CD4-positive, CD25-positive, alpha-beta regulatory T cell (primary cell): Measurements from ENCODE around the gene SHOC2. TPM values are rescaled to one million over a fixed set of nuclear protein-coding genes. Genes with fewer than 3 reads are reported as not detected.

ENCODE experiments used
- ATAC-seq, 2 donors: fragments of 150-1000 bp; cut with Tn5 transposase; one replicate each; pipeline ENCODE4 v1.10.0; 2021; ENCODE audit warnings: low read depth in 2 of 2, moderate number of reproducible peaks in 2 of 2, moderate library complexity in 1 of 2
- DNase-seq, 3 donors: peaks; one replicate each; pipeline versions ENCODE4 v3.0.0 to v3.0.0-alpha.2; 2012 to 2022; ENCODE audit warnings: mixed read lengths in 1 of 3
- H3K27ac ChIP-seq: one replicate; pipeline ENCODE4 v1.7.0; 2013; ENCODE audit warnings: mild to moderate bottlenecking, low read length; ENCODE audit not compliant: insufficient read depth, poor library complexity, severe bottlenecking
- H3K27me3 ChIP-seq: one replicate; pipeline ENCODE4 v1.7.0; 2013; ENCODE audit warnings: low read length; ENCODE audit not compliant: control insufficient read depth, insufficient read depth
- H3K36me3 ChIP-seq: one replicate; pipeline ENCODE4 v1.7.0; 2013; ENCODE audit warnings: mild to moderate bottlenecking, low read length, moderate library complexity; ENCODE audit not compliant: control insufficient read depth, insufficient read depth
- H3K4me1 ChIP-seq: 2 replicates; pipeline ENCODE4 v1.7.0; 2013; ENCODE audit warnings: mild to moderate bottlenecking, low read length; ENCODE audit not compliant: insufficient read depth, control insufficient read depth, poor library complexity, severe bottlenecking
- H3K4me3 ChIP-seq: one replicate; pipeline ENCODE4 v1.7.0; 2013; ENCODE audit warnings: low read depth, mild to moderate bottlenecking, low read length, moderate library complexity
- H3K9me3 ChIP-seq, 2 experiments: 1 replicate in 1 of 2; 2 replicates in 1 of 2; pipeline ENCODE4 v1.7.0; 2013; ENCODE audit warnings: low read length in 2 of 2, mild to moderate bottlenecking in 1 of 2, moderate library complexity in 1 of 2; ENCODE audit not compliant: control insufficient read depth in 2 of 2
- H3K27ac Mint-ChIP-seq, 3 donors: one replicate each; pipeline ENCODE4 v1.8.0; 2020 to 2022; ENCODE audit warnings: mild to moderate bottlenecking in 3 of 3, mixed read lengths in 3 of 3, moderate library complexity in 2 of 3
- H3K27me3 Mint-ChIP-seq: one replicate; pipeline ENCODE4 v1.8.0; 2022; ENCODE audit warnings: mild to moderate bottlenecking, mixed read lengths
- H3K36me3 Mint-ChIP-seq: one replicate; pipeline ENCODE4 v1.8.0; 2020; ENCODE audit warnings: mixed read lengths
- H3K4me1 Mint-ChIP-seq, 4 donors: one replicate each; pipeline ENCODE4 v1.8.0; 2020 to 2022; ENCODE audit warnings: mixed read lengths in 4 of 4, mild to moderate bottlenecking in 1 of 4
- H3K4me3 Mint-ChIP-seq, 4 donors: one replicate each; pipeline ENCODE4 v1.8.0; 2020 to 2022; ENCODE audit warnings: mild to moderate bottlenecking in 4 of 4, mixed read lengths in 4 of 4, moderate library complexity in 3 of 4
- H3K9me3 Mint-ChIP-seq, 7 donors: one replicate each; pipeline ENCODE4 v1.8.0; 2020 to 2022; ENCODE audit warnings: mixed read lengths in 7 of 7, mild to moderate bottlenecking in 3 of 7, moderate library complexity in 2 of 7
- polyA plus RNA-seq, 4 donors: library from polyadenylated mRNA; unstranded; fragments of 300-500 nt; fragmentation: Illumina TruSeq; gene quantifications; one replicate each; pipeline ENCODE4 v1.2.3, GENCODE V29; 2021
- total RNA-seq: library from RNA; stranded (reverse); gene quantifications from one replicate; pipeline ENCODE4 v1.2.3, GENCODE V29; 2022

The SHOC2 gene
- total and polyA plus RNA-seq, 5 donors from 2014 or later: 62.1 to 91.3 (median 64.6) TPM

GRCh38 chr10:110876000-110876399 lies 43.4 kb upstream of the SHOC2 start:
- Mint-ChIP-seq H3K27ac (no peak overlapping the region), H3K4me1 (peaks cover 30 to 68% (median 56%) of the 10 kb centered on the region in 4 donors), H3K4me3 (peak overlapping the region; percentile 7 to 58 (median 42)), H3K9me3 (no peaks in the 10 kb centered on the region), H3K36me3 (peaks cover 31% of the 10 kb centered on the region), H3K27me3 (peaks cover 14% of the 10 kb centered on the region)
- Histone ChIP-seq H3K9me3 (no peaks in the 10 kb centered on the region), H3K4me1 (peaks cover 58% of the 10 kb centered on the region), H3K4me3 (peak overlapping the region; percentile 99), H3K27me3 (no peaks in the 10 kb centered on the region), H3K27ac (peak overlapping the region; percentile 99), H3K36me3 (peaks cover 40% of the 10 kb centered on the region)
- ATAC-seq (no peak), DNase-seq (no peak)

- peak overlapping the region; percentile 50 for H3K4me3 ChIP-seq
- DNase-seq (no peak), ATAC-seq (no peak)
- no peaks in the 10 kb centered on the region for H3K27me3 ChIP-seq
- peaks cover 33% of the 10 kb centered on the region for H3K36me3 Mint-ChIP-seq
- H3K4me1 ChIP-seq: peaks cover 52% of the 10 kb centered on the region
- H3K9me3 Mint-ChIP-seq: no peaks in the 10 kb centered on the region
- H3K27ac Mint-ChIP-seq: peak overlapping the region in 2 of 3 donors; percentile 9 to 89
- peaks cover 48% of the 10 kb centered on the region for H3K36me3 ChIP-seq
- no peaks in the 10 kb centered on the region for H3K9me3 ChIP-seq
- H3K27me3 Mint-ChIP-seq: peaks cover 10% of the 10 kb centered on the region
- peaks cover 31 to 71% (median 59%) of the 10 kb centered on the region in 4 donors for H3K4me1 Mint-ChIP-seq
- peak overlapping the region; percentile 99 for H3K27ac ChIP-seq
- no peak overlapping the region for H3K4me3 Mint-ChIP-seq
Observed at GRCh38 chr10:110876788-110877187, 42.6 kb upstream of the SHOC2 start.

GRCh38 chr10:110880012-110880411 lies 39.4 kb upstream of the SHOC2 start:
- H3K4me1 ChIP-seq: peaks cover 49% of the 10 kb centered on the region

GRCh38 chr10:110881247-110881646 lies 38.2 kb upstream of the SHOC2 start:
- peaks cover 52% of the 10 kb centered on the region for H3K36me3 Mint-ChIP-seq
- H3K36me3 ChIP-seq: peaks cover 79% of the 10 kb centered on the region
- peaks cover 43 to 80% (median 54%) of the 10 kb centered on the region in 4 donors for H3K4me1 Mint-ChIP-seq
- no peaks in the 10 kb centered on the region for H3K9me3 Mint-ChIP-seq
- no peak overlapping the region for H3K4me3 ChIP-seq
- H3K4me1 ChIP-seq: peaks cover 39% of the 10 kb centered on the region
- DNase-seq: no peak
- peak overlapping the region in 3 of 4 donors; percentile 2 to 45 (median 44) for H3K4me3 Mint-ChIP-seq
- H3K27me3 Mint-ChIP-seq: no peaks in the 10 kb centered on the region
- H3K27me3 ChIP-seq: no peaks in the 10 kb centered on the region
- H3K27ac Mint-ChIP-seq: peak overlapping the region in 2 of 3 donors; percentile 37 to 72
- no peak overlapping the region for H3K27ac ChIP-seq
- no peaks in the 10 kb centered on the region for H3K9me3 ChIP-seq
- no peak for ATAC-seq

More at GRCh38 chr10:110880012-110880411, 39.4 kb upstream of the SHOC2 start:
- peak overlapping the region in 1 of 4 donors; percentile 6 for H3K4me3 Mint-ChIP-seq
- DNase-seq (no peak), ATAC-seq (no peak)
- H3K36me3 Mint-ChIP-seq: peaks cover 51% of the 10 kb centered on the region
- Histone ChIP-seq H3K36me3 (peaks cover 75% of the 10 kb centered on the region), H3K27ac (peak overlapping the region; percentile 49), H3K27me3 (no peaks in the 10 kb centered on the region), H3K4me3 (no peak overlapping the region), H3K9me3 (no peaks in the 10 kb centered on the region)
- no peaks in the 10 kb centered on the region for H3K9me3 Mint-ChIP-seq
- peaks cover 39 to 82% (median 55%) of the 10 kb centered on the region in 4 donors for H3K4me1 Mint-ChIP-seq
- H3K27me3 Mint-ChIP-seq: no peaks in the 10 kb centered on the region
- peak overlapping the region; percentile 6 to 65 (median 30) for H3K27ac Mint-ChIP-seq

GRCh38 chr10:110881905-110882304 lies 37.5 kb upstream of the SHOC2 start:
- peaks cover 45 to 81% (median 55%) of the 10 kb centered on the region in 4 donors for H3K4me1 Mint-ChIP-seq
- H3K4me1 ChIP-seq: peaks cover 37% of the 10 kb centered on the region
- no peaks in the 10 kb centered on the region for H3K9me3 Mint-ChIP-seq
- H3K27ac Mint-ChIP-seq: peak overlapping the region; percentile 2 to 56 (median 37)
- H3K27me3 ChIP-seq: no peaks in the 10 kb centered on the region
- no peaks in the 10 kb centered on the region for H3K27me3 Mint-ChIP-seq
- H3K4me3 Mint-ChIP-seq: peak overlapping the region; percentile 2 to 29 (median 10)
- H3K9me3 ChIP-seq: no peaks in the 10 kb centered on the region
- H3K36me3 ChIP-seq: peaks cover 78% of the 10 kb centered on the region
- H3K27ac ChIP-seq: no peak overlapping the region
- H3K36me3 Mint-ChIP-seq: peaks cover 54% of the 10 kb centered on the region
- DNase-seq (no peak), ATAC-seq (no peak)
- peak overlapping the region; percentile 38 for H3K4me3 ChIP-seq

- Mint-ChIP-seq H3K4me1 (peaks cover 36 to 73% (median 43%) of the 10 kb centered on the region in 4 donors), H3K36me3 (peaks cover 51% of the 10 kb centered on the region), H3K27ac (peak overlapping the region in 2 of 3 donors; percentile 9 to 16), H3K4me3 (peak overlapping the region; percentile 37 to 77 (median 66)), H3K9me3 (no peaks in the 10 kb centered on the region), H3K27me3 (no peaks in the 10 kb centered on the region)
- H3K27me3 ChIP-seq: no peaks in the 10 kb centered on the region
- DNase-seq (no peak), ATAC-seq (no peak)
- peaks cover 79% of the 10 kb centered on the region for H3K36me3 ChIP-seq
- peaks cover 36% of the 10 kb centered on the region for H3K4me1 ChIP-seq
- no peaks in the 10 kb centered on the region for H3K9me3 ChIP-seq
- H3K4me3 ChIP-seq: peak overlapping the region; percentile 65
- H3K27ac ChIP-seq: peak overlapping the region; percentile 24
Observed at GRCh38 chr10:110883924-110884323, 35.5 kb upstream of the SHOC2 start.

- H3K27ac Mint-ChIP-seq: peak overlapping the region; percentile 8 to 27 (median 10)
- H3K36me3 ChIP-seq: peaks cover 89% of the 10 kb centered on the region
- peak overlapping the region in 2 of 4 donors; percentile 4 to 31 for H3K4me3 Mint-ChIP-seq
Observed at GRCh38 chr10:110885932-110886674, 33.3 kb upstream of the SHOC2 start.

More at GRCh38 chr10:110885932-110886674, 33.3 kb upstream of the SHOC2 start:
- peaks cover 26% of the 10 kb centered on the region for H3K4me1 ChIP-seq
- ATAC-seq (no peak), DNase-seq (no peak)
- Mint-ChIP-seq H3K9me3 (no peaks in the 10 kb centered on the region), H3K27me3 (no peaks in the 10 kb centered on the region), H3K36me3 (peaks cover 54% of the 10 kb centered on the region), H3K4me1 (peaks cover 23 to 66% (median 36%) of the 10 kb centered on the region in 4 donors)
- peak overlapping the region; percentile 42 for H3K27ac ChIP-seq
- H3K27me3 ChIP-seq: no peaks in the 10 kb centered on the region
- no peaks in the 10 kb centered on the region for H3K9me3 ChIP-seq
- H3K4me3 ChIP-seq: peak overlapping the region; percentile 20
